HG02870 (cell line): ENCODE measurements around the gene TDP2.
"Not testable (repeated sequence)": the region's sequence is repeated elsewhere in the genome, so short reads cannot be mapped to it uniquely, and the experiment has no call there.

Experiments
- ATAC-seq: cut with Tn5 transposase; IDR thresholded peaks from one replicate; pipeline ENCODE4 v1.9.1; 2021; ENCODE audit warnings: mild to moderate bottlenecking, moderate library complexity; ENCODE audit not compliant: unreplicated experiment

Gene TDP2

DNA sequence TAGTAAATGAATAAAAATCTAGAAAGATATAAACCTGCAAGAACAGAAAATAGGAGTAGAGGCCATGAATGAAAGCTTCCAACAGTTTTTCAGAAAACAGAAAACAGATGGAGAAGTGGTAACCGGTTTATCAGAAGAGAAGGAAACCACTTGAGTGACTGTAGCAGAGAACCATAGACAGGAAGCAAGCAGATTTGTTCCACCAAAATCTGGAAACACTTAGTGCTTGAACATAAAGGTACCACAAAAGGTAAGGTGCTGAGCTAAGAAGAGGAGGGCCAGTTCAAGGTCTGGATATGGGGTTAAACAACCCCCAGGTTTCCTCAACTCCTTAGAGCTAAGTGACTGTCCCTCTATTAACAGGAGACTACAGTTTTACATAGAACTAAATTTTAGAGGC lies 11.5 kb downstream of the TDP2 start:
- no peak for ATAC-seq

DNA sequence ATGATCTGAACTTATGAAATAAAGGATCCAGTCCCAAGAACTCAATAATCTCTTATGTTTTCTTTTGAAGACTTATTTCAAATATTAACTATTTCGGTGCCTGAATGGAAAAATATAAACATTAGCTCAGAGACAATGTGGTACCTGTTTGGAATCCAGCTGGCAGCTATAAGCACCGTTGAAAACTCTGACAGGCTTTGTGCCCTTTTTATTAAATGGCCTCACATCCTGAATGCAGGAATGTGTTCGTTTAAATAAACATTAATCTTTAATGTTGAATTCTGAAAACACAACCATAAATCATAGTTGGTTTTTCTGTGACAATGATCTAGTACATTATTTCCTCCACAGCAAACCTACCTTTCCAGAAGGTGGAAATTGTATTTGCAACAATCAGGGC lies 16.3 kb downstream of the TDP2 start:
- no peak for ATAC-seq

DNA sequence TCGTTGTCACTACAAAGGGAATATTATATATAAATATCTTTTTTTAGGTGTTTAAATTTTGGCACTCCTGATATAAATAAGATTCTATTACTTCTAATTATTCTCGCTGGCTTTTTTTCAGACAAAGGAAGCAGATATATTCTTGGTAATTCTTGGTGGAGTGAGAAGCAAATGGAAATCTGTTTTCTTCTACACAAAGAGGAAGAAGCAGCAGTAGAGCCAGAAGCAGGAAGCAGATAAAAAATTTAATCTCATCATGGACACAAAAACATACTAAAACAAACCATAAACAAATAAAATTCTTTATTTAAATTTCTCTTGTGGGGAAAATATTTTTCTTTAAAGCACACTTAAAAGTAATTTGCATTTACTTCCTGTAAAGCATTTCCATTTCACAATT lies 17.0 kb downstream of the TDP2 start:
- ATAC-seq, result no peak

DNA sequence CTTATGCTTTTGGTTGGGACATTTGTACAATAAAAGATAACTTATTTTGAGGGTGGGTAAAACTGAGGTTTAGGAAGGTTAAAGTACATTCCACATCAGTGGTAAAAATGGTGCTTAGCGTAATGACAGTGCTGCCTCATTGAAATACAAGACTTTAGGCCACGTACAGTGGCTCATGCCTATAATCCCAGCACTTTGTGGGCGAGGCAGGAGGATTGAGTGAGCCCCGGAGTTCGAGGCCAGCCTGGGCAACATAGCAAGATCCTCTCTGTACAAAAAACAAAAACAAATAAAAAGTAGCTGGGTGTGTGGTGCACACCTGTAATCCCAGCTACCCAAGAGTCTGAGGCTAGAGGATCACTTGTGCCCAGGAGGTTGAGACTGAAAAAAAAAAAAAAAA lies 18.4 kb downstream of the TDP2 start:
- ATAC-seq, result no peak

DNA sequence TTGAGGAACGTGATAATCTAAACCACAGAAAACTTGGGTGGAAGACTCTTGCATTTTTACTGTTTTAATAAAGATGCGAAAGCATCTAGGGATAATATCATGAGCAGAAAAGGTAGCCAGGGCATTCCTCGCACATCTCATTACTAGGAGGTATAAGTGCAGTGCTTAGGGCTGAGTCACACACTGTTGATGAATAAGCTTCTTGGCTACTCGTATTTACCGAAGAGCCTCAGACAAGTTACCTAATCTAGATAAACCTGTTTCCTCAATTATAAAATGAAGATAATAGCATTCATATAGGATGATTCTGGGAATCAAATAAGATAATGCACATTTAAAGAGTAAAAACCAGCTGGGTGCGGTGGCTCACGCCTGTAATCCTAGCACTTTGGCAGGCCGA lies 19.9 kb downstream of the TDP2 start:
- ATAC-seq, result no peak

DNA sequence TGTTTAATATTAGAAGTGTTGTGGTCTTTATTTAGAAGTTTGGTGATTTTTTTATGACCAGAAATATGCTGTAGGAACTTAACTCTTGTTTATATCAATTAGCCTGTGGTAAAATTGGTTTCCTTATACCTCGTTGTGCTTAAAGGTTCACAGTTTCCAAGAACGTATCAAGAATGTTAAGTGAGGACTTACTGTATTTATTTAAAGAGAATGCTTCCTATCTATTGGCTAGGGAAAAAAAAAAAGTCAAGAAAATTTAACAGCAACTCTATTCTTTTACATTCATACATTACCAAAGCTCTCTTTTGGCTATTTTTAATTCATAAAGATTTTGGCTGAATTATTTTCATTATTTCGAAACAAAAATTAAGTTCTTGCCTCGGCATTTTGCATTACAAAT lies 22.3 kb downstream of the TDP2 start:
- no peak for ATAC-seq

DNA sequence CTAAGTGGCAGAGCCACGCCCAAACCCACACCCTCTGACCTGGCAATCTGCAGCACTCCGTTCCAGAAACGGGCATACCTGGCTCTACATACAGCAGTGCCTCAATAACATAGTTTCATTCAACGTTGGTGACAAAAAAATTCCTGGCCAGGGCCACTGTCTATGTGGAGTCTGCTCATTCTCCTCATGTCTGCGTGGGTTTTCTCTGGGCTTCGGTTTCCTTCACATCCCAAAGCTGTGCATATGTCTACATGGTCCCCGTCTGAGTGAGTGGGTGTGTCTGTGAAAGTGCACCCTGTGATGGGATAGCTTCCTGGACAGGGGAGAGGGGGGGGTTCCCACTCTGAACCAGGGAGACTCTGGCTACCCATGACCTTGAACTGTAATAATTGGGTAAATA lies 22.8 kb downstream of the TDP2 start:
- no peak for ATAC-seq

DNA sequence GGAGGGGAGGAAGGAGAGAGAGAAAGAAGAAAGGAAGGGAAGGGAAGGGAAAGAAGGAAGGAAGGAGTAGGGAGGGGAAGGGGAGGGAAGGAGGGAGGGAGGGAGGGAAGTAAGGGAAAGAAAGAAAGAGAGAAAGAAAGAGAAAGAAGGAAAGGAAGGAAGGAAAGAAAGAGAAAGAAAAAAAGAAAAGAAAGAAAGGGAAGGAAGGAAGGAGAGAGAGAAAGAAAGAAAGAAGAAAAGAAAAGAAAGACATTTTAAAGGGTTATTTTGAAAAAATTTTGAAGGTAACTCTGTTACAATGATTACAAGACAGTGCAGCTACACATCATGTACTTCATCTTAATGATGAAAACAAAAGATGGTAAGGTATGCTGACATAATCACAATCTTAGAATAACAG lies 24.6 kb downstream of the TDP2 start:
- ATAC-seq, result no peak

DNA sequence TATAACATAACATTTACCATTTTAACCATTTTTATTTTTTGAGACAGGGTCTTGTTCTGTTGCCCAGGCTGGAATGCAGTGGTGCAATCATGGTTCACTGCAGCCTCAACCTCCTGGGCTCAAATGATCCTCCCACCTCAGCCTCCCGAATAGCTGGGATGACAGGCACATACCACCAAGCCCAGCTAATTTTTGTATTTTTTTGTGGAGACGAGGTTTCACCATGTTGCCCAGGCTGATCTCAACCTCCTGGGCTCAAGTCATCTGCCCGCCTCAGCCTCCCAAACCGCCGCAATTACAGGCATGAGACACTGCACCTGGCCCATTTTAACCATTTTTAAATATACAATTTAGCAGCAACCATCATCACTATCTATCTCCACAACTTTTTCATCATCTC lies 26.1 kb downstream of the TDP2 start:
- ATAC-seq, result not testable (repeated sequence)

DNA sequence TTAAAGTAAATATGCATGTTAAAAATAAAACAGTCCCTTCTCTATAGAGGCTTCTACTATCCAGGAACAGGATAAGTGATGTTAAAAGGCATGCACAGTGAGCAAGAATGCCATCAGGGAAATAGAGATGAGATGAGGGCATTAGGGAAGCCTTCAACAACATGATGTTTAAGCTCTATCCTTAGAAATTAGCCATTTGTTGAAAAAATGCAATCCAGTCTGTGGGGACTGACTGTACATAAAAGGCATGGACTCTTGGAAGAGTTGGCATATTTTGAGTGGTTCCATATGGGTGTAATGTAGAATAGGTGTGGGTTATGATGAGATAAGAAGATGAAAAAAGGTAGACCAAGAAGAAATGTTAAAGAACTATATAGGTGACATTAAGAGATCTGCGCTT lies 26.5 kb downstream of the TDP2 start:
- ATAC-seq, result no peak

DNA sequence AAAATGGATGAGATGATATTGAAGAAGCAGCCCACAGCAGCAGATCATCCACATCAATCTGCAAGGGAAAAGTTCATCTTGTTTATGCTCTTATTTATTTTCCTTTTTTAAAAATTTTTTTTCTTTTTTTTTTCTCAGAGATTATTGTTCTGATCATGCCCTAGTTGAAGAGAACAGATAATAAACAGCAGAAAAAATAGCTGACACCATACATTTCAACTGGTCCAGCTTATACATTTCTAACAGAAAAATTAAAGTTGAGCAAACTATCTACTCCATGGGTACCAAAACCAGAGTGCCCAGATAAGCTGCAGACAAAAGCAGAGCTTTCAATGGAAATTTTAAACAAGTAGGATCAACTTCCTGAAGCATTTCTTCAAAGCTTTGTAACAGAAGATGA lies 30.0 kb downstream of the TDP2 start:
- ATAC-seq, result no peak

DNA sequence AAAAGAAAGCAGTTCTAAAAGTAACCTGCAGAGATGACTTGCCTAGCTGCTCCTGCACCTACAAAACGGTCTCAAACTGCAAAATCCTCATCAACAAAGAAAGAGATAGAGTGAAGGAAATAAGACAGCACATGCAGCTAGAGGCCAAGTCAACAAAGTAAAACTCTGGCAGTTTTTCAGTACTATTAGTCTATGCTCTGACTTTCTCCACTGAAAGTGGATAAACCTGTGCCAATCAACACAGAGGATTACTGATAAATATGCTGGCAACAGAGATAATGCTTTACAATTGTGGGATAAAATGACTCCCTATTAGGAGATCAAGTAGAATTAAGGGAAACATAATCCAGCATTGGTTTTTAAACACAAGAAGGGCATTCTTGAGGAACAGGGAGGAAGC lies 34.1 kb downstream of the TDP2 start:
- no peak for ATAC-seq

DNA sequence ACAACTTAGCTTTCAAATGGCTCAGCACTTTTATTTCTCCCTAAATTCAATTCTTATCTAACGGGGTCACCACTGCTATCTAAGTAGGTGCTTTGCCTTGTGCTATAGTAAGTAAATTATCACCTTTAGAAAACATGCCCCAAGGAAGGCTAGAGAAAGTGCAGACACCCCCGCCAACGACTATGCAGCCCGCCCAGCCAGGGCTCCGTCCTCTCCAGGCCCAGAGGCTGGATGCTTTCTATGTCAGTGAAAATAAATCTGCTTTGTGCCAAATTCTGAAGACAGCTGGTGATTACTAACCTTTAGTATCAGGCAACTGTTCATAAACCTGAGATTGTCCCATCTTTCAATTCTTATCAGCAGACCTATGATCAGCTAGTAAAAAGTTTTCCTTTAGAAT lies 35.0 kb downstream of the TDP2 start:
- no peak for ATAC-seq

DNA sequence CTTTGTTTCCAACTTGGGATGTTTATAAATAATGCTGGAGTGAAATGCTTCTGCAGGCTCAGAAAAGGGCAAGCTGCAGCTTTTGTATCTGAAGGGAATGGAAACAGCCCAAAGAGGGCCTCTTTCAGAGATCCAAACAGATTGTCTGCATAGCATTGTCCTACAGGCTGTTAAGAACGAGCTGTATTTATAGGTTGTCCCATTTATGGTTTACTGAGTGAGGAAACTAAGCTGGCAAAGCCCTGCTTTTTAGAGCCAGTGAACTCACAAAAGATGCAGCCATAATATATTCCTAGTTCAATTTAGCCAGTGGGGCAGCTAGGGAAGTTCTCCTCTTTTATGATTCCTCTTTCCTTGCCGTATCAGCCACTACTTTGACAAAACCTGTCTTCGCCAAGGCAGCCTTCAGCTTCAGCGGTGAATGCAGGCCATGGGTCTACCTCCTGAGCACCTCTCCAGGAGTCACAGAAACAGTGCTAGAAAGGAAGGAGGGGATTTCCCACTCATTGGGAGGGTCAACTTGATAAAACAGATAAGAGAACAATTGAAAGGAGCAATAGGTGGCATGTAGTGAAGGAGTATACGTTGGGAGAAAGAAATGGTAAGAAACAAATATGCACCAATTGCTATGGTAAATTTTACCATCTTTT lies 35.7 kb downstream of the TDP2 start:
- no peak for ATAC-seq

DNA sequence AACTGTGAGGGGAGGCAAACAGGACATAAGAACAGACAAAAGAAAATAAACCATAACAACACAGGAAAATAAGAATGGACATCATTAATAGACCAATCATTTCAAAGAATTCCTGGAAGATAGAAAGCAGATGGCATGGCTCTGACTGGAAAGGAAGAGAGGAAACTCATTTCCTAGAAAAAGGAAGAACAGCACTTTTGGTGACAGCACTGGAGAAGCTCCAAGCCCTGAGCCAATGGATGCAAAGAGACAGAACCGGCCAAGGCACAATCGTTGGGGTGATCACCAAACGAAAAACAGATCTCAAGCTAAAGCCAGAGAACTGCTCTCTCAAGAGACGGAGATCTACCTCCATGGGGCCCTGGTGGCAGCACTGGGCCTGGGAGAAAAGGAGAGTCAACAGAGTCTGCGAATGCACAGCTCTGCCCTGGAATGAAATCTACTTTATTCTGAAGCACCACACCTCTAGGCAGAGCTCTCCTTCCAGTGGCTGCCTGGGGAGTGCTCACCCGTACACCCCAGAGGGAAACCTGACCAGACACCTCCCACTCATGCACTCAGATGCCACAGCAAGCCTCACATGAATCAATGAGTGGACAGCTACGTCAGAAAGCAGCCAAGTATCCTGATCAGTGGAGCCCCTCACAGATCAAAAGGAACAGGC lies 44.9 kb downstream of the TDP2 start:
- no peak for ATAC-seq

DNA sequence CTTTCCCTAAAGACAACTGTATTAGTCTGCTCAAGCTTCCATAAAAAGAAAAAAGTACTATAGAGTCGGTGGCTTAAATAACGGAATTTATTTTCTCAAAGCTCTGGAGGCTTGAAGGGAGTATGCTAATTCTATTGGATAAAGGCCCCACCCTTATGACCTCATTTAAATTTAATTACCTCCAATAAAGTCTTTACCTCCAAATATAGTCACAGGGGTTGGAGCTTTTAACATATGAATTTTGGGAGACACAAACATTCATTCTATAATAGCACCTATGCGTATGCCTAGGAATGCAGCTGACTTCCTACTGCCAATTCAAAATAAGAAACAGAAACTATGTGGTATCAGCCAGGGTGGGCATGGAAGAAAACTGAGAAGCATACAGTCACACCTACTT lies 46.1 kb downstream of the TDP2 start:
- ATAC-seq, result no peak

DNA sequence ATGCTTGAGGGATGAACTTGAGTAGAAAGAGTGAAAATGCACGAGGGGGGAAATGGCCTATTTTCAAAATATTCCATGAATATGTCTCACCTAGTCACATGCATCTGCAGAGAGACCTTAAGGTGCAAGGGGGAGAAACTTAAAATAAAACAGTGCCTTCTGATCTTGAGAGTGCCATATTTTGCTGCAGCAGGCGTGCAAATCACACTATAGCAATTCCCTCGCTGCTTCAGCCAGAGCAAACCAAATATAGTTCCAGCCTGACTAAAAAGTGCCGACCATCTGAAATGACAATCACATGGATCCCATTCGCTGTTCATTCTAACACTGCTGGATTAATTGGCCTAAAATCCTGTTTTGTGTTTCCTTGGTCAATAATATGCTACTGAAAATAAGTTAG lies 47.0 kb downstream of the TDP2 start:
- ATAC-seq, result no peak

DNA sequence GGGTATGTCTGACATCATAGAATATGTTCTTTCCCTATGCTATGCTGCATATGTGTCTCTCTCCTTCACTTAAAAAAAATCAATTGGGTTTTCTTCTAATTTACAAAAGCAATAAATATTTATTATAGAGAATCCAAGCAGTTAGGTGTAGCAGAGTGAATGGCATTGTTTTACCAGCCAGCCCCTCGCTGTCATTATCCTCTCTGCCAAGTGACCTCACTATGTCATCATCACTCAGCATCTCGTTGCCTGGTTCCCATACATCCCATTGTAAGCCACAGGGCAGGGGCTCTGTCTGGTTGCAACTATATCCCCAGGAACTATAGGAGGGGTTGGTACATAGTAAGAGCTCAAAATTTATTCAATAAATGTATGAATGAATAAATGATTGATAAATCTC lies 52.1 kb downstream of the TDP2 start:
- ATAC-seq, result no peak

DNA sequence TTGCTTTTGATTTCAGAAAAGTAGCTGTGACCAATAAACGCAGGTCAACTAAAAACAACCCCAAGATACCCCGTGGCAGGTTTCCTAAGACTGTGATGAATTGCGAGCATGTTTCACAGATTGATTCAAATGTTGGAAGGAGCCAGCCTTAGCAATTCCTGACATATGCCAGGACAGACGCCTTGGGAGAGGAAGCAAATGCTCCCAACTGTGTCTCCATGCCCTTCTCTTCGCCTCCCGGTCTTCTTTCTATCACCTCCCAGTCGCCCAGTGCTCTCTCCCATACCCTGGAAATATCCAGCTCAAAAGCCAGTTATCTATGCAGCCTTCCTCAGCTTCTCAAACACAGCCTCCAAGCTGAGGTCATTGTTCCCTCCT lies 52.7 kb downstream of the TDP2 start:
- no peak for ATAC-seq

DNA sequence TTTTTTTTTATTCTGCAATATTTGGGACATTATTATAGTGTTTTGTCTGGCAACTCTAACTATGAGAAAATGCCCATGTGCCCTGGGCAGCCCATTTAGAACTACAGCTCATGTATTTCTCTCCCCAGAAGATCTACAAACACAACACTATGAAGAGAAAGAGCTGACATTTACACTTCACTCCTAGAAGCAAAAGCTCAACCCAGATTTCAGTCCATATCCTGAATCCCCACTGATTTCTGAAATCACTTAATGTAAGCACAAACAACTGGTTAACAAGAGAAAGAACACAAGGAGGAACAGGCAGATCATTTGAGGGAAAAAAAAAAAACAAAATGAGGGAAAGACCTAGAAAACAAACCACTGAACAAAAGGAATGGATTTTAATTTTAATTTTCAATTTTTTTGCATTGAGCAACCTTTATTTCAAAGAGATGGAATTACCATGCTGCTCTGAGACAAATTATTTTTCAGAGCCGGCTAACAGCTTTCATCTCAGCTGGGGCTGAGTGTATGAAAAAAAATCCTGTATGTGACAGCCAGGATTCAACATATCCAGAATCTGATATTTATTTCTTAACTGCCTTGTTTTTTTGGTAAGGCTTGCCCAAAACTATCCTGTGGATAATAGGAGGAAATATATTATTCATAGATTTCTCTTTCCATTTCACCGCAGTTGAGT lies 53.2 kb downstream of the TDP2 start:
- ATAC-seq, result no peak

DNA sequence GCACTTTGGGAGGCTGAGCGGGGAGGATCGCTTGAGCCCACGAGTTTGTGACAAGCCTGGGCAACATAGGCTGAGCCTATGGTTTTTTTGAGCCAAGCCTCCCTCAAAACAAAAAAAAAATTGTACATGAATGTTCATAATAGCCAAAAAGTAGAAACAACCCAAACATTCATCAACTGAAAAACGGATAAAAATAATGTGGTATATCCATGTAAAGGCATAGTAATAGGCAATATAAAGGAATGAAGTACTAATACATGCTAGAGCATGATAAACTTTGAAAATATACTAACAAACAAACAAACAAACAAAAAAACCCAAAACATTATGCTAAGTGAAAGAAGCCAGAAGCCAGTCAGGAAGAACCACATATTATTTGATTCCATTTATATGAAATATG lies 56.0 kb downstream of the TDP2 start:
- ATAC-seq, result no peak

DNA sequence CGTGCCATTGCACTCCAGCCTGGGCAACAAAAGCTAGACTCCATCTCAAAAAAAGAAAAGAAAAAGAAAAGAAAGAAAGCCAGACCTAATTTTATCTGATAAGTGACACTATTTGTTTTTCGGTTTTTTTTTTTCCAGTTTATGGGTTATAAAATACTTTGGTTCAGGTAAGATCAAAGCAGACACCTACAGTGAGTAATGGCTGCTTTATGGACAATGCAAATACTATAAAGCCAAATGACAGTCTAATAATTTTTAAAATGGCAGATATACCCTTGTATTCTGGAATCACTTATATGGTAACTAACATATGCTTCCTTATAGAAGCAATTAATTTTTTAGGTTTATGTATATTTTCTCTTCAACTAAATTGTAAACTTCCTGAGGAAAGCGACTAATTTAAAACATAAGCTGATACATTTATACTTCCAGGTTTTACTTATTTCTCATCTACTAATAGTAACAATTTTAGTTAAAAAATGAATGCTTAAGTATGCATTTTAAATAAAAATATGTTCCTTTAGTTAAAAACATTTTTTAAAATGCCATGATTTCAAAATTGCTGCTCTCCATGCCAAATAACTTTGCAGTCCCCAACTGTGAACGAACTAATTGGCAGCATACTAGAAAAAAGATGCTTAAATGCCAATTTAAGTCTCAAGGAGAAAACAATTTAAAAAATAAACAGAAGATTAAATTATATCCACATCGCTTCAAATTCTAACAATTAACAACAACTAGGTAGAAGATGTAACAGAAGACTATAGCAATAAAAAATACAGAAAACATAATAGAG lies 59.2 kb downstream of the TDP2 start:
- ATAC-seq, result no peak
